ENCODE measurements around the gene PTMA. TPM values are rescaled to one million over a fixed set of nuclear protein-coding genes. Genes with fewer than 3 reads are reported as not detected.
A peak's percentile ranks its signal among the peaks of the same experiment; 100 is the strongest.

Gene PTMA
- total and polyA plus RNA-seq, 9 of the 15 experiments (the other 6 are each of a cell fraction or from before 2014, with no cell fraction given) = 429 to 2,322 (median 1,578) TPM

GRCh38 chr2:231709981-231710798 is 1.9 kb downstream of the PTMA start (continued):
- TF ChIP-seq FIP1L1 (IDR thresholded peaks at IDR 0.05; ENCODE audit: low read depth, low read length, poor library complexity, severe bottlenecking) (peak; percentile 75), UBTF (IDR thresholded peaks at IDR 0.05; ENCODE audit: borderline replicate concordance in 1 of 2, low read depth in 2 of 2, low read length in 2 of 2) (no peak), SUPT5H (IDR thresholded peaks at IDR 0.05) (peak; percentile 57; the same call in 1 of the 2 replicates), RBM25 (IDR thresholded peaks at IDR 0.05; ENCODE audit: low read depth, low read length, severe bottlenecking) (peak; percentile 40), CBX8 (IDR thresholded peaks at IDR 0.05; ENCODE audit: borderline replicate concordance, extremely low read depth, low read depth, low read length, poor library complexity, severe bottlenecking) (no peak), YBX1 (IDR thresholded peaks at IDR 0.05) (no peak), NR2C2 (CRISPR knock-in tag; IDR thresholded peaks at IDR 0.05) (no peak), NR2C2 (tag; IDR thresholded peaks at IDR 0.05) (peak; percentile 62), ZNF197 (CRISPR knock-in tag; IDR thresholded peaks at IDR 0.05; ENCODE audit: low read depth) (0 out of 2 replicates have a peak, but pooled peaks have one; percentile 61), HDAC1 (IDR thresholded peaks at IDR 0.05) (peak in 1 of 2 experiments; percentile 30; a peak in 1 of 4 replicates), ZC3H4 (CRISPR knock-in tag; IDR thresholded peaks at IDR 0.05; ENCODE audit: borderline replicate concordance) (no peak)
- TF ChIP-seq, protein P1, sequence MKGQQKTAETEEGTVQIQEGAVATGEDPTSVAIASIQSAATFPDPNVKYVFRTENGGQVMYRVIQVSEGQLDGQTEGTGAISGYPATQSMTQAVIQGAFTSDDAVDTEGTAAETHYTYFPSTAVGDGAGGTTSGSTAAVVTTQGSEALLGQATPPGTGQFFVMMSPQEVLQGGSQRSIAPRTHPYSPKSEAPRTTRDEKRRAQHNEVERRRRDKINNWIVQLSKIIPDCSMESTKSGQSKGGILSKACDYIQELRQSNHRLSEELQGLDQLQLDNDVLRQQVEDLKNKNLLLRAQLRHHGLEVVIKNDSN (CRISPR knock-in tag; IDR thresholded peaks at IDR 0.05) = peak; percentile 67
- TF ChIP-seq, protein P2, sequence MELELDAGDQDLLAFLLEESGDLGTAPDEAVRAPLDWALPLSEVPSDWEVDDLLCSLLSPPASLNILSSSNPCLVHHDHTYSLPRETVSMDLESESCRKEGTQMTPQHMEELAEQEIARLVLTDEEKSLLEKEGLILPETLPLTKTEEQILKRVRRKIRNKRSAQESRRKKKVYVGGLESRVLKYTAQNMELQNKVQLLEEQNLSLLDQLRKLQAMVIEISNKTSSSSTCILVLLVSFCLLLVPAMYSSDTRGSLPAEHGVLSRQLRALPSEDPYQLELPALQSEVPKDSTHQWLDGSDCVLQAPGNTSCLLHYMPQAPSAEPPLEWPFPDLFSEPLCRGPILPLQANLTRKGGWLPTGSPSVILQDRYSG (tag; conservative IDR thresholded peaks at IDR 0.05; ENCODE audit: low read depth) = no peak

Measured in K562 (cell line).